Pancreas (tissue), 10 donors: ENCODE results near the gene SAXO1. TPM values are rescaled to one million over a fixed set of nuclear protein-coding genes. Genes with fewer than 3 reads are reported as not detected.

Source experiments
- ATAC-seq, 4 donors: fragments of 200-7000 bp; cut with Tn5 transposase; one replicate each; pipeline versions ENCODE4 v1.8.0 to v1.9.1; 2020; ENCODE audit warnings: mild to moderate bottlenecking in 4 of 4, moderate library complexity in 4 of 4
- DNase-seq, 6 donors: peaks; one replicate each; pipeline ENCODE4 v3.0.0-alpha.2; 2020
- FAIRE-seq: peaks from 2 replicates; lab custom pipeline; 2012; peaks lifted over from hg19 to GRCh38; lab: Jason Lieb, UNC
- H3K27ac ChIP-seq, 4 donors: fragments of 200-600 bp; sonication (generic); 1 replicate in 3 of 4; 2 replicates in 1 of 4; pipeline versions ENCODE4 v1.5.0 to v1.8.0; 2020
- H3K27me3 ChIP-seq, 4 donors: fragments of 200-600 bp; one replicate each; pipeline ENCODE4 v1.8.0; 2021
- H3K36me3 ChIP-seq, 3 donors: fragments of 200-600 bp; sonication (generic) in 1 of 3; one replicate each; pipeline versions ENCODE4 v1.5.0 to v1.8.0; 2020 to 2021
- H3K4me1 ChIP-seq, 3 donors: fragments of 200-600 bp; one replicate each; pipeline ENCODE4 v1.8.0; 2021
- H3K4me3 ChIP-seq, 4 donors: fragments of 200-600 bp; sonication (generic) in 2 of 4; one replicate each; pipeline versions ENCODE4 v1.5.0 to v1.8.0; 2020 to 2021
- H3K9me3 ChIP-seq, 4 donors: fragments of 200-600 bp; one replicate each; pipeline ENCODE4 v1.8.0; 2021
- CTCF ChIP-seq, 4 donors: fragments of 200-600 bp; sonication (generic) in 3 of 4; IDR thresholded peaks; one replicate each; pipeline versions ENCODE4 v1.5.0 to v1.8.0; 2021; ENCODE audit warnings: antibody characterized with exemption in 4 of 4
- WGBS, 2 donors: extraction: QIAGEN DNeasy Blood & Tissue Kit; methylation state at CpG; one replicate each; pipeline ENCODE4 v1.1.7; 2013; 5-methylcytosine and 5-hydroxymethylcytosine counted together
- intact Hi-C, 3 donors: fragments of 100-400 bp; cut with DNase I; formaldehyde crosslinking; loops; one replicate each; pipeline versions ENCODE4 v1.11.1 to v1.14.2; 2022
- polyA plus RNA-seq, 2 donors: library from polyadenylated mRNA; stranded (reverse); fragments of 200-250 nt; gene quantifications; one replicate each; pipeline ENCODE4 v1.2.3, GENCODE V29; 2013
- total RNA-seq, 6 donors: library from RNA; stranded (reverse); fragmentation: NEBNext Ultra II Directional in 4 of 6; extraction: Animal tissue kit (Norgen Biotek cat#: 25700) in 4 of 6; gene quantifications; one replicate each; pipeline versions ENCODE4 v1.2.1 to v1.2.4, GENCODE V29; 2021 to 2023
- donor health status: healthy with polysubstance abuse.
- donor health status: DM: no; HTN: no; CAD: no; lungs with moderate emphysema.
- donor health status: DM: no; HTN: no; CAD: no.
- donor health status: control.
- donor health status: control.
- donor health status: Bipolar disorder and iron deficiency.
- donor health status: DM: yes; HTN: yes; CAD: no.
- donor health status: DM: no; HTN: no; CAD: no.
- donor health status: DM: no; HTN: no; CAD: no.
- donor health status: DM: yes; HTN: yes; CAD: no.

The SAXO1 gene
- total and polyA plus RNA-seq, 8 donors, result 0.08 to 0.51 (median 0.14) TPM; not detected in 2

- Histone ChIP-seq H3K4me1 (no peaks in the 10 kb centered on the region), H3K4me3 (no peak overlapping the region), H3K27me3 (no peaks in the 10 kb centered on the region), H3K36me3 (no peaks in the 10 kb centered on the region), H3K9me3 (no peaks in the 10 kb centered on the region), H3K27ac (no peak overlapping the region)
- TF ChIP-seq CTCF (IDR thresholded peaks at IDR 0.05), result no peak
- no peak for DNase-seq
- FAIRE-seq, result no peak
- no peak for ATAC-seq
- WGBS, 2 donors, result 84 to 93% methylated on average over 9 of the region's 9 CpGs
- intact Hi-C loops, result no loop called here
Measured at GRCh38 chr9:18906656-18907395, 126.2 kb downstream of the SAXO1 start.

GRCh38 chr9:18905883-18906629 lies 127.0 kb downstream of the SAXO1 start:
- no peak for FAIRE-seq
- 83 to 88% methylated on average over 9 of the region's 9 CpGs for WGBS, 2 donors

GRCh38 chr9:18905028-18905882 lies 127.8 kb downstream of the SAXO1 start:
- no peaks in the 10 kb centered on the region for H3K36me3 ChIP-seq
- 83 to 89% methylated on average over 11 of the region's 11 CpGs for WGBS, 2 donors
- no peak for FAIRE-seq

More at GRCh38 chr9:18905883-18906629, 127.0 kb downstream of the SAXO1 start:
- no peak overlapping the region for H3K4me3 ChIP-seq
- H3K27me3 ChIP-seq, result no peaks in the 10 kb centered on the region
- no peaks in the 10 kb centered on the region for H3K9me3 ChIP-seq
- TF ChIP-seq CTCF (IDR thresholded peaks at IDR 0.05), result no peak
- DNase-seq (no peak), ATAC-seq (no peak)
- intact Hi-C loops, result no loop called here
- H3K4me1 ChIP-seq, result no peaks in the 10 kb centered on the region
- no peaks in the 10 kb centered on the region for H3K36me3 ChIP-seq
- H3K27ac ChIP-seq, result no peak overlapping the region

GRCh38 chr9:18903450-18903849 lies 129.6 kb downstream of the SAXO1 start:
- no peak overlapping the region for H3K4me3 ChIP-seq
- no peak for TF ChIP-seq CTCF (IDR thresholded peaks at IDR 0.05)
- H3K4me1 ChIP-seq, result no peaks in the 10 kb centered on the region
- no peaks in the 10 kb centered on the region for H3K36me3 ChIP-seq
- no peak overlapping the region for H3K27ac ChIP-seq
- intact Hi-C loops, result no loop called here
- no peak for DNase-seq
- 67 to 81% methylated on average over 2 of the region's 2 CpGs for WGBS, 2 donors
- FAIRE-seq, result no peak
- ATAC-seq, result no peak
- no peaks in the 10 kb centered on the region for H3K9me3 ChIP-seq
- H3K27me3 ChIP-seq, result no peaks in the 10 kb centered on the region

More at GRCh38 chr9:18905028-18905882, 127.8 kb downstream of the SAXO1 start:
- Histone ChIP-seq H3K27me3 (no peaks in the 10 kb centered on the region), H3K27ac (no peak overlapping the region), H3K9me3 (no peaks in the 10 kb centered on the region), H3K4me1 (no peaks in the 10 kb centered on the region), H3K4me3 (no peak overlapping the region)
- no peak for DNase-seq
- intact Hi-C loops, result no loop called here
- no peak for ATAC-seq
- TF ChIP-seq CTCF (IDR thresholded peaks at IDR 0.05), result no peak
